Upper lobe of left lung (tissue), 6 donors: ENCODE measurements around the gene TTF1. TPM values are rescaled to one million over a fixed set of nuclear protein-coding genes. Genes with fewer than 3 reads are reported as not detected.
A peak's percentile ranks its signal among the peaks of the same experiment; 100 is the strongest.

Experiments
- ATAC-seq, 2 donors: fragments of 200-7000 bp; cut with Tn5 transposase; one replicate each; pipeline ENCODE4 v1.9.1; 2022; ENCODE audit warnings: mild to moderate bottlenecking in 2 of 2, moderate library complexity in 2 of 2; ENCODE audit not compliant: low FRiP score in 2 of 2
- DNase-seq, 2 donors: peaks; one replicate each; pipeline ENCODE4 v3.0.0-alpha.2; 2019 to 2020
- H3K27ac ChIP-seq, 4 donors: fragments of 200-600 bp; sonication (generic); one replicate each; pipeline ENCODE4 v1.5.1; 2016 to 2019
- H3K27me3 ChIP-seq, 4 donors: fragments of 200-600 bp; sonication (generic); one replicate each; pipeline ENCODE4 v1.5.1; 2017 to 2019
- H3K36me3 ChIP-seq, 4 donors: fragments of 200-600 bp; sonication (generic); one replicate each; pipeline ENCODE4 v1.5.1; 2016 to 2019
- H3K4me1 ChIP-seq, 4 donors: fragments of 200-600 bp; sonication (generic); one replicate each; pipeline ENCODE4 v1.5.1; 2018 to 2019
- H3K4me3 ChIP-seq, 4 donors: fragments of 200-600 bp; sonication (generic); one replicate each; pipeline ENCODE4 v1.5.1; 2017 to 2019; ENCODE audit warnings: mild to moderate bottlenecking in 2 of 4, moderate library complexity in 1 of 4
- H3K9me3 ChIP-seq, 4 donors: fragments of 200-600 bp; sonication (generic); one replicate each; pipeline ENCODE4 v1.5.1; 2018 to 2019
- EP300 ChIP-seq, 4 donors: sonication (generic); formaldehyde crosslinking; IDR thresholded peaks; one replicate each; pipeline ENCODE4 v1.5.1; 2017; ENCODE audit warnings: antibody characterized with exemption in 4 of 4, control low read depth in 2 of 4
- POLR2A ChIP-seq, 4 donors: fragments of 450-650 bp; IDR thresholded peaks; one replicate each; pipeline ENCODE4 v1.5.1; 2016 to 2017; ENCODE audit warnings: antibody characterized with exemption in 4 of 4, mild to moderate bottlenecking in 2 of 4
- POLR2AphosphoS5 ChIP-seq, 2 donors: sonication (generic); formaldehyde crosslinking; IDR thresholded peaks; one replicate each; pipeline ENCODE4 v1.5.1; 2017; ENCODE audit warnings: antibody characterized with exemption in 2 of 2
- WGBS, 2 donors: methylation state at CpG; one replicate each; pipeline ENCODE4 v1.1.5; 2017 to 2018; 5-methylcytosine and 5-hydroxymethylcytosine counted together
- total RNA-seq, 6 donors: library from RNA; depleted of rRNA in 4 of 6; stranded (reverse); fragments of >200 nt in 4 of 6; gene quantifications; one replicate each; pipeline versions ENCODE4 v1.1.0 to v1.2.1, GENCODE V29; 2016 to 2021
- TF ChIP-seq, protein P1 (sequence below), 6 experiments: fragments of 450-650 bp in 4 of 6; fragments of 200-600 bp in 2 of 6; sonication (generic) in 2 of 6; IDR thresholded peaks; one replicate each; pipeline ENCODE4 v1.5.1; 2016 to 2019; ENCODE audit warnings: antibody characterized with exemption in 6 of 6
- donor health status: DM: no; HTN: no; CAD: no; lungs with moderate emphysema.
- donor health status: DM: no; HTN: yes; CAD: no; lungs with severe emphysema.

The TTF1 gene
- total RNA-seq, 6 donors from 2014 or later = 7.7 to 16.9 (median 12.3) TPM

GRCh38 chr9:132372177-132373095, 34.2 kb downstream of the TTF1 start:
- DNase-seq (peak in 1 of 2 donors; percentile 84), ATAC-seq (peak; percentile 92 to 93)
- Histone ChIP-seq H3K4me1 (peaks cover 7 to 26% (median 19%) of the 10 kb centered on the region in 4 donors), H3K9me3 (no peaks in the 10 kb centered on the region), H3K36me3 (peaks cover 3 to 23% (median 10%) of the 10 kb centered on the region in 4 donors), H3K27ac (peak overlapping the region; percentile 67 to 89 (median 76)), H3K4me3 (no peak overlapping the region), H3K27me3 (no peaks in the 10 kb centered on the region)
- WGBS, 2 donors = 48 to 69% methylated on average over 14 of the region's 14 CpGs
- no peak for TF ChIP-seq POLR2A (IDR thresholded peaks at IDR 0.05)
- TF ChIP-seq, protein P1, sequence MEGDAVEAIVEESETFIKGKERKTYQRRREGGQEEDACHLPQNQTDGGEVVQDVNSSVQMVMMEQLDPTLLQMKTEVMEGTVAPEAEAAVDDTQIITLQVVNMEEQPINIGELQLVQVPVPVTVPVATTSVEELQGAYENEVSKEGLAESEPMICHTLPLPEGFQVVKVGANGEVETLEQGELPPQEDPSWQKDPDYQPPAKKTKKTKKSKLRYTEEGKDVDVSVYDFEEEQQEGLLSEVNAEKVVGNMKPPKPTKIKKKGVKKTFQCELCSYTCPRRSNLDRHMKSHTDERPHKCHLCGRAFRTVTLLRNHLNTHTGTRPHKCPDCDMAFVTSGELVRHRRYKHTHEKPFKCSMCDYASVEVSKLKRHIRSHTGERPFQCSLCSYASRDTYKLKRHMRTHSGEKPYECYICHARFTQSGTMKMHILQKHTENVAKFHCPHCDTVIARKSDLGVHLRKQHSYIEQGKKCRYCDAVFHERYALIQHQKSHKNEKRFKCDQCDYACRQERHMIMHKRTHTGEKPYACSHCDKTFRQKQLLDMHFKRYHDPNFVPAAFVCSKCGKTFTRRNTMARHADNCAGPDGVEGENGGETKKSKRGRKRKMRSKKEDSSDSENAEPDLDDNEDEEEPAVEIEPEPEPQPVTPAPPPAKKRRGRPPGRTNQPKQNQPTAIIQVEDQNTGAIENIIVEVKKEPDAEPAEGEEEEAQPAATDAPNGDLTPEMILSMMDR (IDR thresholded peaks at IDR 0.05) = no peak
- peak in 2 of 4 donors; percentile 81 to 87 for TF ChIP-seq EP300 (IDR thresholded peaks at IDR 0.05)
- peak; percentile 84 to 92 for TF ChIP-seq POLR2AphosphoS5 (IDR thresholded peaks at IDR 0.05)

GRCh38 chr9:132370592-132370991, 36.0 kb downstream of the TTF1 start:
- no peak for ATAC-seq
- no peak for TF ChIP-seq EP300 (IDR thresholded peaks at IDR 0.05)
- TF ChIP-seq, protein P1 (IDR thresholded peaks at IDR 0.05) = no peak
- no peak for TF ChIP-seq POLR2AphosphoS5 (IDR thresholded peaks at IDR 0.05)
- TF ChIP-seq POLR2A (IDR thresholded peaks at IDR 0.05) = no peak

GRCh38 chr9:132369421-132369820, 37.2 kb downstream of the TTF1 start:
- TF ChIP-seq, protein P1 (IDR thresholded peaks at IDR 0.05) = no peak
- TF ChIP-seq POLR2AphosphoS5 (IDR thresholded peaks at IDR 0.05) (no peak), EP300 (IDR thresholded peaks at IDR 0.05) (no peak), POLR2A (IDR thresholded peaks at IDR 0.05) (no peak)
- no peaks in the 10 kb centered on the region for H3K27me3 ChIP-seq
- no peak overlapping the region for H3K27ac ChIP-seq
- H3K9me3 ChIP-seq = no peaks in the 10 kb centered on the region
- H3K4me3 ChIP-seq = no peak overlapping the region
- no peak for DNase-seq
- H3K4me1 ChIP-seq = peaks cover 7 to 26% (median 19%) of the 10 kb centered on the region in 4 donors
- 86% methylated on average over 4 of the region's 4 CpGs for WGBS, 2 donors
- ATAC-seq = no peak
- H3K36me3 ChIP-seq = no peaks in the 10 kb centered on the region

More at GRCh38 chr9:132370592-132370991, 36.0 kb downstream of the TTF1 start:
- Histone ChIP-seq H3K4me1 (peaks cover 7 to 26% (median 19%) of the 10 kb centered on the region in 4 donors), H3K27me3 (no peaks in the 10 kb centered on the region), H3K27ac (no peak overlapping the region), H3K9me3 (no peaks in the 10 kb centered on the region), H3K4me3 (no peak overlapping the region), H3K36me3 (peaks cover 0 to 5% (median 2%) of the 10 kb centered on the region in 4 donors)
- no peak for DNase-seq
- WGBS, 2 donors = 81 to 85% methylated on average over 4 of the region's 4 CpGs

DNA sequence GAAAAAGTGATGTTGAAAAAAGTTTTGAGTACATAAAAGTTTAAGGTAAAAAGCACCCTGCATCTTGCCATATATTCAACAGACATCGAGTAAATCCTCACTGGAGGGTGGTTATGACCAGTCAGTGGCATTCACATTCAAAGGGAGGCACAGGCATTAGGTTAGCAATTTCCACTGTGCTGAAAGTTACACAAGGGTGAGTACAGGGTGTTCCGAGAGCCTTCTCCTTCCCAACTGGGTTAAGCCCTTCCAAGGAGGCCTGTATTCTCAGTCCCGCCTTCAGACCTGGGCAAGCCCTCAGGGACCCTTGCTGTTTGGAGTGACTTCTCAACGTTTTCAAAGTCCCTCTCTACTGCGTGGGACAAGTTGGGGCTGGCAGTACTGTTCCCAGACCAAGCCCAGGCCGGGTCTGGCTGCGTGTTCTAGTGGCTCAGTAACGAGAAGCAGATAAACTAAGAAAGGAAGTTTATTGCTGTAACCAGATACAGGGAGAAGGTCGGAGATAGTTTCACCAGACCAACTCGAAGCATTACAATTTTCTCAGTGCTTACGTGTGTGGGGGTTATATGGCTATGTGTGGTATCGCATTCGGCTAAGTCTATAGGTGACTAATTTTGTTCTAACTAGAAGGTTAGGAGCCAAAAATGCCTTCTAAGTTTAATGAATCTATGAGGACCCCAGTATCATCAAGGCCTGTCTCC, 38.9 kb downstream of the TTF1 start:
- ATAC-seq = peak in 1 of 2 donors; percentile 70

More for the DNA sequence above, 38.9 kb downstream of the TTF1 start:
- TF ChIP-seq POLR2AphosphoS5 (IDR thresholded peaks at IDR 0.05) (no peak), EP300 (IDR thresholded peaks at IDR 0.05) (no peak), POLR2A (IDR thresholded peaks at IDR 0.05) (no peak)
- TF ChIP-seq, protein P1 (IDR thresholded peaks at IDR 0.05) = no peak
- Histone ChIP-seq H3K9me3 (no peaks in the 10 kb centered on the region), H3K4me1 (peaks cover 0 to 15% (median 9%) of the 10 kb centered on the region in 4 donors), H3K27me3 (no peaks in the 10 kb centered on the region), H3K27ac (peak overlapping the region in 1 of 4 donors; percentile 5), H3K4me3 (no peak overlapping the region), H3K36me3 (no peaks in the 10 kb centered on the region)
- 72 to 78% methylated on average over 12 to 13 of the region's 13 CpGs for WGBS, 2 donors
- DNase-seq = no peak
